ENCODE results near the gene KLHL24. TPM values are rescaled to one million over a fixed set of nuclear protein-coding genes. Genes with fewer than 3 reads are reported as not detected.

KLHL24 gene
- total and polyA plus RNA-seq, 2 of the 13 experiments (the other 11 are each of a cell fraction or from before 2014, with no cell fraction given): 6.9 to 15.7 TPM

GRCh38 chr3:183697610-183698317, 62.3 kb downstream of the KLHL24 start, which contains the start of gene YEATS2 (continued):
- TF ChIP-seq THAP9 (CRISPR knock-in tag; IDR thresholded peaks at IDR 0.05; ENCODE audit: borderline replicate concordance) (no peak), ZNF691 (CRISPR knock-in tag; IDR thresholded peaks at IDR 0.05; ENCODE audit: borderline replicate concordance, low read depth) (peak; percentile 35; the same call in 1 of the 2 replicates), RXRB (CRISPR knock-in tag; IDR thresholded peaks at IDR 0.05; ENCODE audit: borderline replicate concordance) (no peak), ZSCAN31 (CRISPR knock-in tag; IDR thresholded peaks at IDR 0.05; ENCODE audit: low read depth) (peak; percentile 76), IRF9 (CRISPR knock-in tag; IDR thresholded peaks at IDR 0.05; ENCODE audit: borderline replicate concordance) (peak; percentile 29; the same call in 1 of the 2 replicates), HDAC2 (CRISPR knock-in tag; IDR thresholded peaks at IDR 0.05) (no peak), ZC3H4 (CRISPR knock-in tag; IDR thresholded peaks at IDR 0.05; ENCODE audit: borderline replicate concordance) (no peak), HNRNPL (IDR thresholded peaks at IDR 0.05; ENCODE audit: low read depth, low read length) (0 out of 2 replicates have a peak, but pooled peaks have one; percentile 26), NR0B2 (CRISPR knock-in tag; IDR thresholded peaks at IDR 0.05) (0 out of 2 replicates have a peak, but pooled peaks have one; percentile 73), FOXP4 (CRISPR knock-in tag; IDR thresholded peaks at IDR 0.05) (no peak), ZFP90 (CRISPR knock-in tag; IDR thresholded peaks at IDR 0.05; ENCODE audit: borderline replicate concordance) (peak; percentile 23; the same call in 1 of the 2 replicates), NFRKB (IDR thresholded peaks at IDR 0.05) (no peak), ZNF580 (CRISPR knock-in tag; IDR thresholded peaks at IDR 0.05; ENCODE audit: borderline replicate concordance, low read depth) (no peak), ZNF879 (CRISPR knock-in tag; IDR thresholded peaks at IDR 0.05) (no peak), KAT7 (CRISPR knock-in tag; IDR thresholded peaks at IDR 0.05; ENCODE audit: borderline replicate concordance) (peak; percentile 53; the same call in 1 of the 2 replicates), HNRNPH1 (optimal IDR thresholded peaks at IDR 0.05; ENCODE audit: low read depth, low read length) (no peak), CEBPB (IDR thresholded peaks at IDR 0.05; ENCODE audit: borderline replicate concordance, low read depth, low read length) (no peak), ZNF598 (CRISPR knock-in tag; IDR thresholded peaks at IDR 0.05; ENCODE audit: borderline replicate concordance) (no peak), MTF2 (CRISPR knock-in tag; IDR thresholded peaks at IDR 0.05; ENCODE audit: borderline replicate concordance) (no peak), ZNF350 (CRISPR knock-in tag; IDR thresholded peaks at IDR 0.05; ENCODE audit: borderline replicate concordance, low read depth) (no peak), SMC3 (IDR thresholded peaks at IDR 0.05; ENCODE audit: low read length) (no peak), ZNF160 (CRISPR knock-in tag; IDR thresholded peaks at IDR 0.05) (no peak)

All from HepG2 (cell line).